ENCODE data around the gene EVX2. TPM values are rescaled to one million over a fixed set of nuclear protein-coding genes. Genes with fewer than 3 reads are reported as not detected.
A peak's percentile ranks its signal among the peaks of the same experiment; 100 is the strongest.

The EVX2 gene
- polyA plus RNA-seq, 4 donors, result 0.05 TPM; not detected in 3

DNA sequence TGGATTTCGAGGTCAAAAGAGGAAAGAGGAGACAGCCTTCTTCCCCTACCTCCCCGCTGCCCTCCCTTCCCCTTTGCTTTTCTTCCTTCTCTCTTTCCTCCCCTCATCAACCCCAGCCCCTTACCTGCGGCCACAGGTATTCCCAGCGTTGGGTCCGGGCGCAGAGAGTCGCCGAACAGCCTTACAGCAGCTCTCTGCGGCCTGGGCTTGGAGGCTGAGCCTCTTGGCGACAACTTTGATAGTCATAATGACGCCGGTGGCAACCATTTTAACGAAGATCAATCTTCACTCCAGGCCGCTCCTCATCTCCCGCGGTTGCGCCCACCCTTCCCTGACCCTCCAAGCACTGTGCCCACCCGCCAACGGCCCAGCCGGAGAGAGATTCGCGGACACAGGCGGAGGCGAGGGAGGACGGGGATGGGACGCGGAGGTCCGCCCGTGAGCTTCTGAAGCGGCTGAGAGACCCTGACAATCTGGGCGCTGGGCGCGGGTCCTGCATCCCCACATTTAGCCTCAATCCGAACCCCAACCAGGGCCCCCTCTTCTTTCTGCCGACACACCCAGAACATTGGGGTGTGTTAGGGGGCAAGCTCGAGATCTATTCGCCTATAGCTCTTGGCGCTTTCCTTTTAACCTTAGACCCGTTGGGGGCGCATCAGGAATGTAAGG lies 1.5 kb upstream of the EVX2 start:
- no peak for DNase-seq (ENCODE audit: low read depth in 4 of 4, low spot score in 2 of 4)

DNA sequence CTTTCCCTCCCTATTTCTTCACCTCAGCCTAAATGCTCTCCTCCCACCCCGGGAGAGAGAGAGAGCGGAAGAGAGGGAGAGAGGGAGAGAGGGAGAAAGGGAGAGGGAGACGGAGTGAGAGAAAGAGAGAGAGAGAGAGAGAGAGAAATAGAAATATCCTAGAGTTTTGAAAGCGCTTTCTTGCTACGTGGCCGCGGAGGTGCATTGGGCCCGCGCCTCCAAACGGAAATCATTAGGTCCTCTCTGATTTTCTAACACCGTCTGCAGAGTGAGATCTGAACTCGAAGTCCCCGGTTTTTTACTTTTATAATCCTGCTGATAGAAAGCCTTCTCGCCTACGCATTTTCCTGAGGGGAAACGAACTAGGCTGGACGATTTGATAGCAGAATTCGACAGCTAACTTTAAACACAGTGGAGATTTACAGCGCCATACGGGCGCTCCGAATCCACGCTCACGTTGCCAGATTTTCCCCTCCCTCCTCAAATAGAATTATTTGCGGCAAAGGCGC lies 903 bp upstream of the EVX2 start:
- DNase-seq (ENCODE audit: low read depth in 4 of 4, low spot score in 2 of 4), result no peak

DNA sequence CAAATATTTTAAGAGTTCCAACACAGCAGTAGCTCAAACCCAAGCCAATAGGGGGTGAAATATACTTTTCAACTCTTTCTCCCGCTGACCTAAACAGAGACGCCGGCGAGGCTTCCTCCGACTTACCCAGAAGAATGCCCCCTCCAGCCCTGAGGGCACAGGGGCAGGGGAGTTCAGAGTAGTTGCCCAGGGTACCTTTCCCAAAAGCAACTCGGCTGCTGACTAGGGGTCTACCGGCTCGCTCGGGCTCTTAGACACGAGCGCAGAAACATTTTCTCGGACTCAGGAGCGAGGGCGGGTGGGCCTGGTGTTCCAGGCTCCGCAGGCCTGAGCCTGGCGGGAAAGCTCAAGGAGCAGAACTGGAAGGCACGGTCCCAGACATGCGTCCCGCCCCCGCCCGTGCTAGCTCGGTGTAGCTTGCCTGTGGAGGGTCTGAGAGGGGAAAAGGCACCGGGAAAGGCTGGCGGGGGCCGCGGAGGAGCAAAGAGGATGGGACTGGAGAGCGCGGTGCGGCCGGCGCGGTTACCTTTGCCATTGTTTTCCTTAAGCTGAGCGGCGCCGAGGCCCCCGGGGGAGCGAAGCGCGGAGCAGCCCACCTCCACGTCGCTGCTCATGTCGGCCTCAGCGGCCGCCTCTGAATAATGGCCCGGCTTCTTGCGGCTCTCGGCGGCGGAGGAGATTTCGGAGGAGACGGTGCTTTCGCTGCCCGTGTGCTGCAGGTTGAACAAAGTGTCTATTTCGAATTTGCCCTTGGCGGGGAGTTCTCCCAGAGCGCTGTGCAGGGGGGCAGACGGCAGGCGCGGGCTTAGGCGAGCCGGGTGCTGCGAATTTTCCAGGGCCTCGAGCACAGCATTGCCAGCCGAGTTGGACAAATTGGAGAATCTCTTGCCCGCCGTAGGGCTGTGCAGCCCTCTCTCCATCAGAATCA lies 674 bp downstream of the EVX2 start:
- DNase-seq (ENCODE audit: low read depth in 4 of 4, low spot score in 2 of 4), result no peak

DNA sequence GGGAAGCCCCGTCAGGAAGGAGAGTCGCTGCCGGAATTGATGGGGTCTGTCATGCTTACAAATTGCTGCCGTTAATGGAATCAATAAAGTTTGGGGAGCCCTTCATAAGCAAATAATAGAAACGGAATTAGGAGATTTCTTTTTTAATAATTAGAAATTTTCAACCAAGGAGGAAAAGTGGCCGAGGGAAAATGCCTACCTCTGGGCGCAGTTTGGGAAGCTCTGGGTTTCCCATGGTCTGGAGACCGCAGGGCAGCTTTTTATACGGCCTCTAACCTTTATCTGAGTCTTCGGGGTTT lies 1.3 kb downstream of the EVX2 start:
- DNase-seq (ENCODE audit: low read depth in 4 of 4, low spot score in 2 of 4), result peak in 1 of 4 donors; percentile 17

DNA sequence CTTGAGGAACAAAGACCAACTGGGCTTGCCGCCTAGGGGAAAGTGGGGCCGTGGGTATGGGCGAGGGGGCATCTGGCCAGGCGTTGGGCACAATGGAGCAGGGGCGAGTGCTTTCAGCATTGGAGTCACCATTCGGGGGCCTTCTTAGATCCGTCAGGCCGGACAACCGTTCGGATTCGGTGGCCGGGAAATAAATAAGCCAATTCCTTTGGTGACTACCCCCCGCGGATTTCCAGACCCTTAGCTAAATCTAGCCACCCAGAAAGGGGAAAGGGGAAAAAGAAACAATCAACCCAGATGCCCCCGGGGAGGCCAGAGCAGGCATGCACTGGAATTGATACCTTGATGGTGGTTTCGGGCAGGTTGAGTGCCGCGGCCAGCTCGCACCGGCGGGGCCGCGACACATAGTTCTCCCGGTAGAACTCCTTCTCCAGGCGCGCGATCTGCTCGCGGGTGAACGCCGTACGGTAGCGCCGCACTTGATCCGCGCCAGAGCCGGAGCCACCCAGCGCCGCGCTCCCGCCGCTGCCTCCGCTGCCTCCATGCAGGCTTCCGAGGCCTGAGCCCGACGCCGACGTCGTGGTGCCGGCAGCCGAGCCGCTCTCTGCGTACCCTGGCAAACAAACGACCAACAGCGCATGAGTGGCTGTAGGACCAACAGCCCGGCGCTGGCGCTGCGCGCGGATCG lies 1.8 kb downstream of the EVX2 start:
- peak in 1 of 4 donors; percentile 13 for DNase-seq (ENCODE audit: low read depth in 4 of 4, low spot score in 2 of 4)

DNA sequence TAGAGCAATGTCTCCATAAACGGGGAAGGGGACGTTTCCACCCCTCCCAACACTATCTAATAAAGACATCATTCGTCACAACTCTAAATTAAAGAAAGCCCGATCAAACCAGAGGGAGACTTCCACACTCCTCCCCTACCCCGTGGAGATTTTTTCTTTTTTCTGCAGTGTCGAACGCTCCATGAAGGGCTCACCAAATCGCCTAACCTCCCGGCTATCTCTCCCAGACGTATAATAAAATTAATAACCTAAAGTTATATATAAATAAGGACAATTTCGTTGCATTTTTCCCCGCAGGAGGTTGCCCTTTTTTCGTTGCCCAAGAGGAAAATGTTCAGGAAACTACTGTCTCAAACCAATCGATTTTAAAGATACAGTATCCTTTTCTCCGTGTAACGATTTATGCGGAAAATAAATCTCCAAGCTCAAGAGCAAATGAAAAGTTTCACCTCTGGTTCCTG lies 2.4 kb downstream of the EVX2 start:
- DNase-seq (ENCODE audit: low read depth in 4 of 4, low spot score in 2 of 4), result peak in 1 of 4 donors; percentile 31

DNA sequence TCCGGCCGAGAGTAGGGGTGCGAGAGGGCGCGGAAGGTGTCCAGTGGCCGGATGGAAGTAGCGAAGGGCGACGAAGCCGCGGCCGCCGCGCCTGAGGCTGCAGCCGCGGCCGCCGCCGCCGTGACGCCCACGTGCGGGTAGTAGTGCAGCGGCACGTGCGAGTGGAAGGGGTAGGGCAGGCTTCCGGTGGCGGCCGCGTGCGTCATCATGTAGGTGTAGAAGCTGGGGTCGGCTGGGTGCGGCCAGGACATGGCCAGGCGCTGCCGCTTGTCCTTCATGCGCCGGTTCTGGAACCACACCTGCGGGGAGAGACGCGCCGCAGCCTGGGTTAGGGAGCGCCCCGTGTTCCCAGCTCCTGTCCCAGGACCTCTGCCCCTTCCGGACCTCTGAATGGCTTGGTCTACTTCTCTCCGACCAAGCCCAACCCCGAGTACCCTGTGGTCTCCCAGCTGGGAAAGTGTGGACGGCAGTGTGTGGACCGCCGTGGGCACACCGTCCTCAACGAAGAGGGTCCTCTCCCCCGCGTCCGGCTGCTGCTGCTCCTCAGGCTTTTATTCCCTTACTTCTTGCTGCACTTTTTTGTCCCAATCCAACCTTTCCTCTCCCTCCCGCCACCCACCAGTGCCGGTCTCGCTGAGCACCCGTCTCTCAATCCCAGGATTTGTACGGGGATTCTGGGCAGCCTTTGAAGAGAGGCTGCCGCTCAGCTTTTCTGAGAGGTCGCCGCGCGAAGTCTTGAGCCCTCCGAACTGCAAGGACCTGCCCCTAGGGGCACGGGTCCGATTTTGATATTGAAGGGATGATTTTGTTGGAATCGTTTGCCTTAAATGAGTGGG lies 3.0 kb downstream of the EVX2 start:
- peak in 1 of 4 donors; percentile 16 for DNase-seq (ENCODE audit: low read depth in 4 of 4, low spot score in 2 of 4)

DNA sequence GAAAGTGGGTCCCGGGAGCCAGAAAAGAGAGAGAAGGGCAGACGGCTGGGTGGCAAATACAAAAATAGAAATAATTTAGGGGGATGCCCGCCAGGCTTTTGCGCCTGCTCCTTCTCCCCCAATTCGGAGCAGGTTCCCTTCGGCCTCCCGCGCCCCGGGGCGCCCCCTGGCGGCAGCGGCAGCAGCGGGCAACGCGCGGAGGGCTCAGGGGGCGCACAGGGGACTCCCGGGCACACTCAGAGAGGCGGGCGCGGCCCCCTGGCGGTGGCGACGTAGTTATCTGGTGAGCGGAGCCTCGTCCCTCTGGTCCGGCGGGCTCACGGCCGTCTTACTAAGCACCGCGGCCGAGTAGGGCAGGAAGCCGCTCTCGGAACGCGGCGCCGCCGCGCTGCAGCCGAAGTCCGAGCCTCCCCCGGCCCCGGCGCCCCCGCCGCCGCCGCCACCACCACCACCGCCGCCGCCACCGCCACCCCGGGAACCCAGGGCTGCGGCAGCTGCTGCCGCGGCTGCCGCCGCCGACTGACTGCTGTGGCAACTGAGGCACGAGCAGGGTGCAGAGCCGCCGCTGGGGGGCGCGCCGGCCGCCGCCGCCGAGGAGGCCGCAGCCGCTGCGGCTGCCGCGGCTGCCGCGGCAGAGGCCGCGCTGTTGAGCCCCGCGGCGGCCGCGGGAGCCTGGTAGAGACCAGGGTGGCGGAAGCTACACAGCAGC lies 3.8 kb downstream of the EVX2 start:
- DNase-seq (ENCODE audit: low read depth in 4 of 4, low spot score in 2 of 4), result peak in 1 of 4 donors; percentile 20

DNA sequence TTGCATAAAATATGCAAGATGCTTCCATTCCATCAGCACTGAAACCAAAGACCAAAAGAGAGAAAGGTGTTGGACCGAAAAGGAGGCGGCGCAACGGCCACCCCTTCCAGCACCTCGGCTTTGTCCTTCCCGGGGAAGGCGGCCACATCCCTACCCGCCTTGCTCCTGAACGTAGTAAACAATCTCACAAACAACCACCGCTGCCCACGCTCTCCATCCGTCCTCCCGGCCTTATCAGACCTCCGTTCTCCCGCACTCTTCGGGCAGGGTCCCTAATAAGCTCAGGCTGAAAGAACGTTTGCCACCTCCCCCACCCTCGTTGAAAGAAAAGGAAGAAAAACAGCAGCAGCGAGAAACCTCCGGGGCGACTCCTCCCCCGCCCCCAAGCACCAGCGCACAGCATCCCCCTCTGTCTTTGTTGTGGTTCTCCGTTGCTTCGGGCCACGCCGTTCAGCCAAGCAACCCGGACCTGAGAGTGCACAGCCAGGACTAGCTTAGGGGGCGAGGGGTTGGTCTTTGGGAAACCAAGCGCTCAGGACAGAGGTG lies 4.4 kb downstream of the EVX2 start:
- DNase-seq (ENCODE audit: low read depth in 4 of 4, low spot score in 2 of 4), result peak in 1 of 4 donors; percentile 7

DNA sequence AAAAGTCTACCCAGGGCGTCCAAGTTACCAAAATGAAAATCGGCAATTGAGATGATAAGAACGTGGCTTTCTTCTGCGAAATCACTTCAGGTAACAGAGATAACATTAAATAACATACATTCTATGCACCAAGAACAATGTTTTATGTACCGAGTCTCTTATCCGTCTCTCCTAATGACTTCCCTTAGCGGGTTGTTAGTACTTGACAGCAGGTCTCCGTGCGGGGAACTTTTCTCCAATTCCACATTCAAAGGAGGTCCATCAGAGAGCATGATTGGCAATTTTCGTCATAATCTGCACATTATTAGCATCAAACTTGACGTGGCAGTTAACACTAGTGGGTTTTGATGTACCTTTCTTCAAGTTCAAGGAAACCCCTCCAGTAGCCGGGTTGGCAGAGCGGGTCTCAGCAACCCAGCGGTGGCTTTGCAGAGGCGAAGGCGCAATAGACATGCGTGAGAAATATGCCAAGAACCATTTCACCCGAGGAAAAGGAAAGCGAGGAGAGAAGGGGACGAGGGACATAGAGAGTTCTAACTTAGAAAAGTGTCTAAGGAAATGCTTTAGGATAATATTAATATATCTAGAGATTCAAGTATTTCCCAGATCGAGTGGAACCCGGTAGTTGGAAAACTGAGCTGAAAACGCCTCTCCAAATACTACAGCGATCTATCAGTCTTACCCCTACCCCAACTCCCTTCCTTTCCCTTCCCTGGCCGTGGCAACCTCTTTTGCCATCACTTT lies 5.0 kb downstream of the EVX2 start:
- DNase-seq (ENCODE audit: low read depth in 4 of 4, low spot score in 2 of 4), result peak in 1 of 4 donors; percentile 16

DNA sequence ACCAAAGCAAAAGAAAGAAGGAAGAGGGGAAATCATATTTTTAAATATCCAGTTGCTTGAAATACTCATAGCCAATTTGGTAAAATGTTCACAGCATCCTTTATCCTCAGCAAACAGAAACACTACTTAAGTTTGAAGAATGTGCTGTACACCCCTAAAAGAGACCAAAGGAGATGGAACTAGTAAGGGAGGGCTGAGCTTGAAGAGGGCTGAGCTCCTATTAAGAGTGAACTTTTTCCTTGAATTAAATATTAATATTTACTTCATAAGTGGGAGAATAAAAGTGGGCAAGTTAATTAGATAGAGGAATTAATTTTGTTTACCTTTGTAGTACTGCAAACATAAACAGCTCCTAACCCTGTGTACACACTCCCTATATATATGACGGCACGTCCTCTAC lies 7.0 kb downstream of the EVX2 start:
- no peak for DNase-seq (ENCODE audit: low read depth in 4 of 4, low spot score in 2 of 4)

DNA sequence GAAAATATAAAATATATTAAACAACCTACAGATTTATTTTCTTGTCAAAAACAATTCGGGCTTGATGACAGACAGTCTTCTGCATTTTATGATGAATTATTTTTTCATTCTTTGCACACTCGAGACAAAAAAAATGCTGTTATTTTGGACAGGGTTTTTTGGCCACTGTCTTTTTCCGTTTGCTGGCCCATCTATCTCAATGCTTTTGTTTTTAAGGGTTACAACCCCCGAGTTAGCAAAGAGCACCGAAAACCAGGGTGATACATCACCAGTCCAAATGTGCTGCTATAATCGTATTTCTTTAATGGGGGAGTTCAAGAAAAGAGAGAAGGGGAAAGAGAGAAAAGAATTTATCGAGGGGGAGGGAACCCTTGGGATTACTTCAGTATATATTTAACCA lies 7.7 kb downstream of the EVX2 start:
- DNase-seq (ENCODE audit: low read depth in 4 of 4, low spot score in 2 of 4), result no peak

DNA sequence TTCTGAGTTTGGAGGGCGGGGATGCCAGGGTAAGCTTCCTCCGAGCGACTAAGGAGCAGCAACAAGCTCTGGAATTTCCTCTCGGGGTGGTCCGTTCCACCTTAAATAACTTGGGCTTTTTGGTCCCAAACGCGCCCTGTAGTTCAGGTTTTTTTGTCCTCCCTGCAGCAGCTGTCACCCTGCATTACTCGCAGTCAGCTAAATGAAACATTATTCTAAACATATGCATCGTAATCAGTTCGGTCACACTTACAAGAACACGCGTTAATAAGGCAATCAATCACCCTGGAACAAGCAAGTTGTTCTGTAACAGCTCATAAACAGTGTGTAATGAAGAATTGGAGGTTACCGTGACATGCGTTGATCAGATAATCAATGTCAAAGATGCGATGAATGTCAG lies 8.3 kb downstream of the EVX2 start:
- DNase-seq (ENCODE audit: low read depth in 4 of 4, low spot score in 2 of 4), result no peak

DNA sequence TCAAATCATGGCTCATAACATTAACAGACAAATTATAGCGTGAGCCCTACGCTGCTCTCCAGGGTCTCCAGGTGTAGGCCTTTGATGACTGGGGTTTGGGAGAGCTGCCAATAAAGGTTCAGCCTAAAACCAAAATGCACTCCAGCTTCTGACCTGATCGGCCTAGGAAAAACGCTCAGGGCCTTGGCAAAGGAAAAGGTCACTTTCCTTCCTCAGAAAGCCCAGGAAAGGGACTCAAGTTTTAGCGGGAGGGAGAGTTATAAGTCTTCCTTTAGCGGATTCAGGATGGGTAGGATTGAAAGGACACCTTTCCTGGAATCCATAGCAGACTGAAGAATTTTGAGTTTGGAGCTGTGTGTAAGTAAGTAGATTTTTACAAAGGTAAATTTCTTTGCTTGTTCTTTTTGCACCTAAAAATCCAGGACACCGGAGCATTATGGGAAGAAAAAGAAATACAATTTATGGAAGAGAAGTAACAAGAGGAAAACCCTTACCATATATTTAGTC lies 8.8 kb downstream of the EVX2 start:
- DNase-seq (ENCODE audit: low read depth in 4 of 4, low spot score in 2 of 4), result no peak

DNA sequence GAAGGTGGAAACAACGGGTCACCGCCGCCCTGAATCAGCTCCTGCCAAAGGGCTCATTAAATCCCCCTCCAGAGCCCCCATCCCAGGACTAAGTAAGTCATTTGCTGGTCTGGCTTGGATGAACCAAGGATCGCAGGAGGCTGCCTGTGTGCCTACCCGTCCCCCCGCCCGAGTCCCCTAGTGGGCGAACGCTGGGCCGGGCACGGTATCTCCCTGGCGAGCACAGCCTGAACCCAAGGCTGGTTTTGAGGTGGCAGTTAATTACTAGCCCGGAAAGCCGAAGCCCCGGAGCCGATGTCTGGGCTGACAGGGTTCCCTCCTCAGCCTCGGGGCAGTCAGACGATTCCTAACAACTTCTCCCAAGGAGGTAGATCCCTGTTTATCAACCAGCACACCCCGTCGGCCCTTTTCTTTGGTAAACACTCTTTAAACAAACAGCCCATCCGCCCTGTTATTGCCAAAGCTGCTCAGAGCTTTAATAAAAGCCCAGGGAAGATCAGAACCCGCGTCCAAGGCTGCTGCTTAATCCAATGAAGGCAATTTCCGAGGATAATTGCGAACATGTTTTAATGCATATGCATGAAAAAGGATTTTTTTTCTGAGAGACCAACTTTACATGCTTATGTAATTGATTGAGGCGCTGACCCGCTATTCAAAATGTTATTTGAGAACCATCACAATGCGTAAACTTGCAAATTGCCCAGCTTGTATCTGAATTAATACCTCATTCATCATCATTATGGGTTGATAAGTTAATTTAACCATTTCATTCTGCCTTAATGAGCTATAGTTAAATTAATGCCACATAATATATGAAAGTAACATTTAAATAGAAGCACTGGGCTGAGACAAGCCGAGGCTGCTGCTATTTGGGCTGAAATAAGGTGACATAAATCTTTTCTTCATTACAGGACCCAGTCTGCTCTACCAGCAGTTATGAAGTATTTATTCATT lies 10.5 kb downstream of the EVX2 start:
- DNase-seq (ENCODE audit: low read depth in 4 of 4, low spot score in 2 of 4), result no peak

DNA sequence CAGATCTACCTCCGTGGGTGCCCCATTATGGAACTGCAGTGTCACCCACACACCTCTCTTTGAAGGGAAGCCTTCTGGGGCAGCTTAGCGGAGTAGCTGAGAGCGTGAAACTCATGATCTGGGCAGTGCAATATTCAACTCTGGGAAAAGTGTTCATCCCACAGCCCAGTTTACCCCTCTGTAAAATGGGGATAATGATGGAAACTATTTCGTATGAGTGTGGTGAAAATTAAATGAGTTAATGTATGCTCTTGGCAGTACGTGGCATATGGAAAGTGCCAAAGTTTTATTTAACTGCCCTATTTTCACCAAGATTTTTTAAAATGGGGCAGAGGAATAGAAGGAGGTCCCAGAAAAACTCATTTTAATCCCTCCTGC lies 11.5 kb downstream of the EVX2 start:
- DNase-seq (ENCODE audit: low read depth in 4 of 4, low spot score in 2 of 4), result no peak
